Measurements from ENCODE around the gene CLIP2.

DNA sequence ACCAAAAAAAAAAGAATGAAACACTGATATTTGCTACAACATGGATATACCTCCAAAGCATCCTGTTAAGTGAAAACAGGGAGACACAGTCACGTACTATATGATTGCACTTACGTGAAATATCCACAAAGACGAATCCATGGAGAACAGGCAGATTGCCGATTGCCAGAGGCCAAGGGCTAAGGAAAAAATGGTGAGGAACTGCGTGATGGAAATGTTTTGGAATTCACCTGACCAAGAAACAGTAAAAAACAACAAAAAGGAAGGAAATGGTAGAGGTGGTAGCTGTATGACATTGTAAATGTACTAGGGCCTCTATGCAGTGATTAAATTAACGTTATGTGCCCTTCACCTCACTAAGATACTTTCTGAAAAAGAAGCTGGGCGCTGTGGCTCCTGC, 120.4 kb downstream of the CLIP2 start:
- TF ChIP-seq POLR2A (IDR thresholded peaks at IDR 0.05; ENCODE audit: low read length) (no peak), GATA1 (IDR thresholded peaks at IDR 0.05; ENCODE audit: low read depth, low read length) (no peak)
